ENCODE measurements around the gene MMP15. TPM values are rescaled to one million over a fixed set of nuclear protein-coding genes. Genes with fewer than 3 reads are reported as not detected.
"Not testable (repeated sequence)": the region's sequence is repeated elsewhere in the genome, so short reads cannot be mapped to it uniquely, and the experiment has no call there.

Gene MMP15
- 1.6 TPM for polyA plus RNA-seq (2013, experiment 1 of 2; ENCODE audit: insufficient read length)
- 1.5 TPM for polyA plus RNA-seq (2013, experiment 2 of 2; ENCODE audit: insufficient read length)

DNA sequence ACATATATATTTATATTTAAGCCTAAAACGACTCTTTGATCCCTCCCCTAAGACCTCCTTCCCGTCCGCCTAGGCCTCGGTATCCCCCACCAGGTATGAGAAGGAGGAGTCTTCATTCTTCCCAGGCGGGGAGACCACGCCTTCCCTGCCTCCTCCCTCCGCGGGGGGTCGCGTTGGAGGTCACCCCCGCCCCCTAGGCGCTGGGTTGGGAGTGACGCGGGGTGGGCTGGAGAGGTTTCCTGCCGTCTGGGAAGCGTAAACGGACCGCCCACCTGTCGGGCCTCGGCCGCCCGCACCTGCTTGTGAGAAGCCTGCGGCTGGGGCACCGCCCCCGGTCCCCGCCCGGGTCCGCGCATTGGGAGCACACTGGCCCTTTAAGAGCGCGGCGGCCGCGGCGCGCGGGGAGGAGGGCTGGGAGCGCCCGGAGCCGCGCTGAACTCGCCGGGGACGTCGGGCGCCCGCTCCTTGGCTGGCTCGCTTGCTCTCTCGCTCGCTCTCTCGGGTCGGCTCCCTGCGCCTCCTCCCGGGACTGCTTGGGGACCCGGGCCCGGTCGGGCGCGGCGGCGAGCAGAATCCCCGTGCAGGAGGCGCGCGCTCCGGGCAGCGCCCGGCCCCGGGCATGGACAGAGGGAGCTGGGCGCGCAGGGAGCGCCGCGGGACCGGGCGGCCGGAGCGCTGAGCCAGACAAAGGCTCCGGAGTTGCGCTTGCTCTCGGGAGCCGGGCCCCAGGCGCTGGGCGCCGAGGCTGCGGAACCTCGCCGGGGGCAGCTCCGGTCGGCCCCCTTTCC is at the start of gene MMP15:
Gene MMP15 (plus strand): TSS at position 404 of the 788 bp plus-strand sequence. CDS start 597 bp downstream, outside the sequence.
- DNase-seq, result peak; percentile 42

GRCh38 chr16:57976331-57976796 is 49.2 kb upstream of the MMP15 start:
- DNase-seq, result no peak

- DNase-seq, result no peak
Observed at GRCh38 chr16:57977418-57978069, 48.0 kb upstream of the MMP15 start.

- not testable (repeated sequence) for DNase-seq
Observed at GRCh38 chr16:57978070-57978465, 47.5 kb upstream of the MMP15 start.

GRCh38 chr16:57979006-57979585 is 46.5 kb upstream of the MMP15 start:
- no peak for DNase-seq

DNA sequence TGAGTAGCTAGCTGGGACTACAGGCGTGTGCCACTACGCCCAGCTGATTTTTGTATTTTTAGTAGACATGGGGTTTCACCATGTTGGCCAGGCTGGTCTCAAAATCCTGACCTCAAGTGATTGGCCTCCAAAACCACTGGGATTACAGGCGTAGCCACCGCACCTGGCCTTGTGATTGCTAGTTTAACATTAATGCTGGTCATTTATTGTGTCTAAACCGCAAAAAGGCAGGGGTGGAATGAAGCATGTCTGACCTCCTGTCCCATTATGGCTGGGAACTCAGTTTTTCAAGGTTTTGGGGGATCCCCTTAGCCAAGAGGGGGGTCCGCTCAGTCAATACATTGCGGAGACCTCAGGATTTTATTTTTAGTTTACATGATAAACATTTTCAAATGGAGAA is 43.9 kb upstream of the MMP15 start:
- no peak for DNase-seq

DNA sequence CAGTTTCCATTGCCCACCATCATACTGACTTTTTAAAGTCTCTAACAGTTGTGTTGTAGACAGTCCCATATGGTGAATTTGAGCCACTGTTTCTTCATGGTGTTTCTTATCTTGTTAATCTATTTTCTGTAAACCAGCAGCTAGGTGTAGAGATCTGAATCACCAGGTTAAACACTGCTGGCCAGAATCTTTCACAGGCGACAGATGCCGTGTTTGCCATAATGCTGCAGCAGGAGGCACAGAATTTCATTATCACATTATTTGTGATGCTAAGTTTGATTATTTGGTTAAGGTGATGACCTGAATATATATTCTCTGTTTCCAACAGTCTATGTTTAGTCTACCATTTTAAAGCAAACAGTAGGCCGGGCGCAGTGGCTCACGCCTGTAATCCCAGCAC is 43.2 kb upstream of the MMP15 start:
- DNase-seq, result no peak

DNA sequence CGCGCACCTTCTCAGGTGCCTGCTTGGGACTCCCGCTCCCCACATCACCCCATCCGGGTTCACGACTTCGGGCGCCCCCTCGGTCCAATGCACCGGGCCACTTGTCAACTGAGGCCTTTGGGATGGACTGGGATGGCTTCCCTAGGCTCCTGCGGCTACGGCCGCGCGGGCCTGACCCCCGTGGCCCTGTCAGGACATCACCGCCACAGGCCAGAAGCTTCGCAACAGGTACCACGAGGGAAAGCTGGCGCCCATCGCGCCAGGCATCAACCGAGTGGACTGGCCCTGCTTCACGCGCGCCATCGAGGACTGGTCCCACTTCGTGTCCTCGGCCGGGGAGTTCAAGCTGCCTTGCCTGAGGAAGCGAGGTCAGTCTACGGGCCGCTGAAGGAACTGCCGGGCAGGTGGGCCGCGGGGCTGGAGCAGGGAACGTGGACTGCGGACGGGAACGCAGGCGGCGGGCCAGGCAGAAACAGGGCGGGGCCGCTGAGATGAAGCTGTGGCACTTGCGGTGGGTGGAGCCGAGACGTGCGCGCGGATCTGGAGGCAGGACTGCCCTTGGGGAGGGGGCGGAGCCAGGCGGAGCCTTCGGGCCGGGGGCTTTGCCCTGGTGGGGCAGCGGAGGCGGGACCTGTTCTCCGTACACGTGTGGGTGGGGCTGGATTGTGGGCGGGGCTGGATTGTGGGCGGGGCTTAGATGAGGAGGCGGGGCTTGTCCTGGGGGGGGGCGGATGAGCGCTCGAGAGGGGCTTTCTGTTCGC is 40.9 kb upstream of the MMP15 start:
- DNase-seq, result peak; percentile 72

GRCh38 chr16:57985204-57986181 is 40.1 kb upstream of the MMP15 start:
- peak; percentile 6 for DNase-seq

GRCh38 chr16:57986196-57986595 is 39.4 kb upstream of the MMP15 start:
- no peak for DNase-seq

GRCh38 chr16:57987441-57988177 is 37.9 kb upstream of the MMP15 start:
- DNase-seq, result no peak

- no peak for DNase-seq
Observed at GRCh38 chr16:57988929-57989328, 36.6 kb upstream of the MMP15 start.

DNA sequence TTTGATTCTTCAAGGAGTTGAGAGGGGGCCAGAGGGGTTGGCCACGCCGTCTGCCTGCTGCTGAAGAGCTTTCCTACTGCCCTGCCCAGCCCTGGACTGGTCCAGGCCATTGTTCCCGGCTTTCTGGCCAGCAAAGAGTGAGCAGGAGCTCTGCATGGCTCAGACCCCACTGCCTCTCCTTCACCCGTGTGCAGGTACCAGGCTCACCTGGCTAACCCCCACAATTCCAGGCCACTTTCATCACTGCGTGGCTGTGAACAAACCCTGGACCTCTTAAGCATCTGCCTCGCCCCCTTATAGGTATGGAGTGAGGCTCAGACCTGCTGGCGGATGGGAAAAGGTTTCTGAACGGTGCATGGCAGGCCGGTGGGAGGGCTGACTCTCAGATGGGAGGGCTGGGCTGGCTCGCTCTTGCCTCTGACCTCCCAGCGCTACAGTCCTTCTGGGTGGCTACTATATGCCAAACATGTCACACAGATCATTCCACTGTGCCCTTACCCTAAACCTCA is 33.9 kb upstream of the MMP15 start:
- no peak for DNase-seq

- DNase-seq, result no peak
Observed at GRCh38 chr16:57992084-57992483, 33.5 kb upstream of the MMP15 start.

- DNase-seq, result no peak
Observed at GRCh38 chr16:57993438-57993837, 32.1 kb upstream of the MMP15 start.

GRCh38 chr16:57993897-57994296 is 31.7 kb upstream of the MMP15 start:
- no peak for DNase-seq

- no peak for DNase-seq
Observed at GRCh38 chr16:57994361-57994760, 31.2 kb upstream of the MMP15 start.

- peak; percentile 13 for DNase-seq
Observed at GRCh38 chr16:57994778-57995177, 30.8 kb upstream of the MMP15 start.

DNA sequence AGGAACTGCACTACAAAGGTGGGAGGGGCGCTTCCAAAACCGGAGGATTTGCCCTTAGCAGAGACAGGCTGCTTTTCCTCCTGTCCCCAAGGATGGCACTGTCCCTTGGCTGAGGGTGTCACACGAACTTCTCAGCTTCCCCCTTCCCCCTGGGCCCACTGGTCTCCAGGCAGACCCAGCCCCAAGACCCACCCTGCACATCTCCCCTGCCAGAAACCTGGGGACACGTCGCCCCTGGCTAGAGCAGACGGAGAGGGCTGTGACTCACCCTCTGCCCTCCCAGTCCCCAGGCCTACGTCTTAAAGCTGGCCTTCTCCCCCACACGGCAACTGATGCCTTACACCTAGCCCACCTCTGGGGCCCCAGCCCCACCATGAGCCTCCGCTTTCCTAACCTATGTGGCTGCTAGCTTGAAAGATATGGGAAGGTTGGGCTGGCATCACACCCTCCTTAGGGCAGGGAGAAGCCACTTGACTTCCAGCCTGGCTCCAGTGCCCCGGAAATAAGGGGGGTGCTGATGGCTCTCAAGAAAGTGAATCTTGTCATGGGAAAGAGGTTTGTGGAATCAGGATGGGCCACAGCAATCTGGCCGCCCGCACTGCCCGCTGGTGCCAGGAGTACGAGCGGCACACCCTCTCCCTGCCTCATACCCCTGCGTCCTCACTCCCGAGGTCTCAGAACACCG is 29.7 kb upstream of the MMP15 start:
- no peak for DNase-seq

Data from fibroblast of skin of abdomen (primary cell).